ENCODE measurements around the gene BZW1.

BZW1 gene

DNA sequence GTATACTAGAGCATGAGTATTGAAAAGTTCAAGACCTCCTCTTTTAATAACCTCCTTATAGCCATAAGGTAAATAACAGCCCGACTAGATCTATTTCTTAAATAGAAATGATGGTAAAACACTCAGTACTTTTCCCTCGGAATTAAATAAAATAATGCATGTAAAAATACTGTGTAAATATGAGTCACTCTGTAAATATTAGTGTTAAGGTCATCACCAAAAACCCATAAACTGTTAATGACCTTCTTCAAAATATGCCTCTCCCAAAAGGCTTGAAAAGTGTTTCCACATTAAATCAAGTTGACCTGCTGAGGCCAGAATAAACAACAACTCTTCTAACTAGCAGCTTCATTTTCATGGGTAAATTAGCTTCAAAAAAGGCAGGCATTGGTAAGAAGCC lies 25.3 kb upstream of the BZW1 start (continued):
- TF ChIP-seq KLF8 (tag by site-specific recombination; IDR thresholded peaks at IDR 0.05) = peak; percentile 38; the same call in 1 of the 2 replicates
- peak; percentile 96 for TF ChIP-seq BCL11A (tag by site-specific recombination; IDR thresholded peaks at IDR 0.05; ENCODE audit: low read depth)
- peak; percentile 95 for TF ChIP-seq WT1 (tag by site-specific recombination; IDR thresholded peaks at IDR 0.05)
- TF ChIP-seq ZNF10 (tag by site-specific recombination; IDR thresholded peaks at IDR 0.05) = 0 out of 2 replicates have a peak, but pooled peaks have one; percentile 17
- TF ChIP-seq ZNF133 (tag by site-specific recombination; IDR thresholded peaks at IDR 0.05) = no peak
- no peak for TF ChIP-seq ZNF426 (tag by site-specific recombination; IDR thresholded peaks at IDR 0.05)
- TF ChIP-seq ZBTB1 (tag by site-specific recombination; IDR thresholded peaks at IDR 0.05) = peak; percentile 73; the same call in 1 of the 2 replicates
- TF ChIP-seq ZNF768 (tag by site-specific recombination; IDR thresholded peaks at IDR 0.05) = no peak
- no peak for TF ChIP-seq ZNF211 (tag by site-specific recombination; IDR thresholded peaks at IDR 0.05; ENCODE audit: low read depth)
- peak; percentile 79 for TF ChIP-seq SP7 (tag by site-specific recombination; IDR thresholded peaks at IDR 0.05)
- TF ChIP-seq ZNF24 (tag by site-specific recombination; IDR thresholded peaks at IDR 0.05) = peak; percentile 61; the same call in 1 of the 2 replicates
- TF ChIP-seq GFI1B (tag by site-specific recombination; IDR thresholded peaks at IDR 0.05) = peak; percentile 78
- TF ChIP-seq, protein P1, sequence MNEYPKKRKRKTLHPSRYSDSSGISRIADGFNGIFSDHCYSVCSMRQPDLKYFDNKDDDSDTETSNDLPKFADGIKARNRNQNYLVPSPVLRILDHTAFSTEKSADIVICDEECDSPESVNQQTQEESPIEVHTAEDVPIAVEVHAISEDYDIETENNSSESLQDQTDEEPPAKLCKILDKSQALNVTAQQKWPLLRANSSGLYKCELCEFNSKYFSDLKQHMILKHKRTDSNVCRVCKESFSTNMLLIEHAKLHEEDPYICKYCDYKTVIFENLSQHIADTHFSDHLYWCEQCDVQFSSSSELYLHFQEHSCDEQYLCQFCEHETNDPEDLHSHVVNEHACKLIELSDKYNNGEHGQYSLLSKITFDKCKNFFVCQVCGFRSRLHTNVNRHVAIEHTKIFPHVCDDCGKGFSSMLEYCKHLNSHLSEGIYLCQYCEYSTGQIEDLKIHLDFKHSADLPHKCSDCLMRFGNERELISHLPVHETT (tag by site-specific recombination; IDR thresholded peaks at IDR 0.05) = peak; percentile 76
- TF ChIP-seq IKZF3 (tag by site-specific recombination; IDR thresholded peaks at IDR 0.05) = peak; percentile 49; the same call in 1 of the 2 replicates
- TF ChIP-seq ZNF366 (tag by site-specific recombination; conservative IDR thresholded peaks at IDR 0.05) = peak; percentile 81
- TF ChIP-seq PRDM4 (tag by site-specific recombination; IDR thresholded peaks at IDR 0.05) = peak; percentile 73; the same call in 1 of the 2 replicates
- no peak for TF ChIP-seq ZNF521 (tag by site-specific recombination; IDR thresholded peaks at IDR 0.05)
- no peak for TF ChIP-seq ZSCAN4 (tag by site-specific recombination; IDR thresholded peaks at IDR 0.05)
- no peak for TF ChIP-seq ZNF433 (tag by site-specific recombination; IDR thresholded peaks at IDR 0.05; ENCODE audit: low read depth)
- TF ChIP-seq ZNF561 (tag by site-specific recombination; IDR thresholded peaks at IDR 0.05; ENCODE audit: borderline replicate concordance) = no peak
- no peak for TF ChIP-seq ZNF837 (tag by site-specific recombination; IDR thresholded peaks at IDR 0.05)
- TF ChIP-seq ZEB2 (tag by site-specific recombination; IDR thresholded peaks at IDR 0.05) = peak; percentile 85
- TF ChIP-seq ZSCAN23 (tag by site-specific recombination; IDR thresholded peaks at IDR 0.05) = peak; percentile 77; the same call in 1 of the 2 replicates
- no peak for TF ChIP-seq ZNF510 (tag by site-specific recombination; IDR thresholded peaks at IDR 0.05; ENCODE audit: insufficient replicate concordance)
- TF ChIP-seq ZNF146 (tag by site-specific recombination; IDR thresholded peaks at IDR 0.05) = peak; percentile 19; the same call in 1 of the 2 replicates
- TF ChIP-seq ZBTB21 (tag by site-specific recombination; IDR thresholded peaks at IDR 0.05) = no peak
- TF ChIP-seq, protein P2, sequence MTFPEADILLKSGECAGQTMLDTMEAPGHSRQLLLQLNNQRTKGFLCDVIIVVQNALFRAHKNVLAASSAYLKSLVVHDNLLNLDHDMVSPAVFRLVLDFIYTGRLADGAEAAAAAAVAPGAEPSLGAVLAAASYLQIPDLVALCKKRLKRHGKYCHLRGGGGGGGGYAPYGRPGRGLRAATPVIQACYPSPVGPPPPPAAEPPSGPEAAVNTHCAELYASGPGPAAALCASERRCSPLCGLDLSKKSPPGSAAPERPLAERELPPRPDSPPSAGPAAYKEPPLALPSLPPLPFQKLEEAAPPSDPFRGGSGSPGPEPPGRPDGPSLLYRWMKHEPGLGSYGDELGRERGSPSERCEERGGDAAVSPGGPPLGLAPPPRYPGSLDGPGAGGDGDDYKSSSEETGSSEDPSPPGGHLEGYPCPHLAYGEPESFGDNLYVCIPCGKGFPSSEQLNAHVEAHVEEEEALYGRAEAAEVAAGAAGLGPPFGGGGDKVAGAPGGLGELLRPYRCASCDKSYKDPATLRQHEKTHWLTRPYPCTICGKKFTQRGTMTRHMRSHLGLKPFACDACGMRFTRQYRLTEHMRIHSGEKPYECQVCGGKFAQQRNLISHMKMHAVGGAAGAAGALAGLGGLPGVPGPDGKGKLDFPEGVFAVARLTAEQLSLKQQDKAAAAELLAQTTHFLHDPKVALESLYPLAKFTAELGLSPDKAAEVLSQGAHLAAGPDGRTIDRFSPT (tag by site-specific recombination; IDR thresholded peaks at IDR 0.05) = peak; percentile 71
- TF ChIP-seq TSHZ1 (tag by site-specific recombination; IDR thresholded peaks at IDR 0.05; ENCODE audit: borderline replicate concordance) = peak; percentile 89; the same call in 1 of the 2 replicates
- TF ChIP-seq ZXDB (tag by site-specific recombination; IDR thresholded peaks at IDR 0.05) = peak; percentile 28; the same call in 1 of the 2 replicates
- peak; percentile 82 for TF ChIP-seq ZNF629 (tag by site-specific recombination; IDR thresholded peaks at IDR 0.05)
- no peak for TF ChIP-seq ZNF239 (tag by site-specific recombination; IDR thresholded peaks at IDR 0.05)
- no peak for TF ChIP-seq GLIS2 (tag by site-specific recombination; IDR thresholded peaks at IDR 0.05)

Data from HEK293 (cell line).